ENCODE measurements around the gene MAFG.

- TF ChIP-seq CTCF (conservative IDR thresholded peaks at IDR 0.05; ENCODE audit: low read depth, low read length) (no peak), EZH2 (IDR thresholded peaks at IDR 0.05; ENCODE audit: borderline replicate concordance, low read depth, low read length, poor library complexity, severe bottlenecking) (no peak)
Measured at GRCh38 chr17:81931557-81932332, 4.2 kb upstream of the MAFG start.
